Measurements from ENCODE around the gene ATP2C2.

Gene ATP2C2

DNA sequence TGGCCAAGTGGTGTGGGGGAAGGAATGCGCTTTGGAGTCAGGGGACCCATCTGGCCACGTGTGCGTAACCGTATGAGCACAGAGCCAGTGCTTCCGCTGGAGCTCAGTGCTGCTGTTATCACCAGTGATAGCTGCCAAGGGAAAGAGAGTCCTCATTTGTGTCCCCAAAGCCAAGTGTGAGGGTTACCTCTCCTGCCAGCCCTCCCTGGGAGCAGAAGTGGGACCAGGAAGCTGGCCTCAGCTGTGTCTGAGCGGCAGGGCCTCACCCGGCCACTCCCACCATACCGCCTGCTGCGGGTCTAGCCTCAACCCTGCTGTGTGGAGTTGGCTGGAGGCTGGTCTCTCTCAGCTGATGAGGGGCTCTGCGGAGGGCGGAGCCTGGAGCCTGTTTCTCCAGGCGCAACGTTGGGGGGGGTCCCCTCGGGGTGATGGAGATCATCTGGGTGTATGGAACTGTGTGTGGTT is 91.6 kb downstream of the ATP2C2 start:
- no peak for DNase-seq
- H3K27me3 Mint-ChIP-seq, result no peaks in the 10 kb centered on the region
- no peak overlapping the region for H3K27ac Mint-ChIP-seq
- H3K36me3 Mint-ChIP-seq, result peaks cover 18 to 24% of the 10 kb centered on the region in 2 donors
- H3K4me1 Mint-ChIP-seq, result no peaks in the 10 kb centered on the region
- no peak overlapping the region for H3K4me3 Mint-ChIP-seq
- no peaks in the 10 kb centered on the region for H3K9me3 Mint-ChIP-seq
- no peak for ATAC-seq (replicated peaks)

DNA sequence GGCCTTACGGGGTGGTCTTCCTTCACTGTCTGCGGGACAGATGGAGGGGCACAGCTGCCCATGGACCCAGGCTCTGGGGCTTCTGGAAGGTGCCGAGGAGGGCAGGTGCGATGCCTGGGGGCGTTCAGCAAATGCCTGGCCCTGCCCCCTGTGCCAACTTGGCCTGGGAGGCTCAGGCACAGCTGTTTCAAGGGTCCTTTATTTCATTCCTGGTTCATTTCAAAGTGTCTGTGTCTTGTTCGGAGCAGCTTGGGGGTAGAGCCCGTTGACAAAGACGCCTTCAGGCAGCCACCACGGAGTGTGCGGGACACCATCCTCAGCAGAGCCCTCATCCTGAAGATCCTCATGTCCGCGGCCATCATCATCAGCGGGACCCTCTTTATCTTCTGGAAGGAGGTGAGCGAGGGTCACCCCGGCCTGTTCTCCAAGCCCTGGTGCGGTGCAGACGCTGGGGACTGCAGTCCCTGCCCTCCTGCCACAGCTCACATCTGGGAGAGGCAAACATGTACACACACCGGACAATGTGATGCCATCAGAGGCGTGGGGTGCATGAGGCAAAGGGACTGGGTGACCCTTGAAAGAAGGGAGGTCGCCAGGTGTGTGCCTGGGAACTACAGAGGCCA is 92.2 kb downstream of the ATP2C2 start:
- H3K4me3 Mint-ChIP-seq, result no peak overlapping the region
- no peaks in the 10 kb centered on the region for H3K9me3 Mint-ChIP-seq
- no peak for DNase-seq
- H3K4me1 Mint-ChIP-seq, result no peaks in the 10 kb centered on the region
- H3K27ac Mint-ChIP-seq, result no peak overlapping the region
- no peaks in the 10 kb centered on the region for H3K27me3 Mint-ChIP-seq
- ATAC-seq (replicated peaks), result no peak
- peaks cover 21 to 26% of the 10 kb centered on the region in 2 donors for H3K36me3 Mint-ChIP-seq

DNA sequence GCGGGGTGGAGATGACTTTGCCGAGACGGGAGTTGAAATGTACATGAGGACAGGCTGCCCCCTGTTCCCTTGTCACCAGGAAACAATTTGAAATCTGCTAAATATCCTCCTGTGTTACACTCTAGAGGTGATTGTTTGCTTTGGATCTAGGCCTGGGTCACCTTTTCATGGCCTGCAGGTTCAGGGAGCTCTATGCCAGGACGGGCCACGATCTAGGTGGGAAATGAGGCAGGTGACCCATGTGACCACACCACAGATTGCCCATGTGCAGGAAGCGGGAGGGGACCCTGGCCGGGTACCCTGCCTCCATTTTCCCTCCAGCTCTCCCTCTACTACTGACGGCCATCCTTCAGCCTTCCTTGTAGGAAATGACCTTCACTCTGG is 92.7 kb downstream of the ATP2C2 start:
- Mint-ChIP-seq H3K9me3 (peaks cover 0 to 2% of the 10 kb centered on the region in 2 donors), H3K4me3 (no peak overlapping the region), H3K4me1 (no peaks in the 10 kb centered on the region), H3K27me3 (no peaks in the 10 kb centered on the region), H3K27ac (no peak overlapping the region), H3K36me3 (peaks cover 24 to 30% of the 10 kb centered on the region in 2 donors)
- ATAC-seq (replicated peaks) (no peak), DNase-seq (no peak)

DNA sequence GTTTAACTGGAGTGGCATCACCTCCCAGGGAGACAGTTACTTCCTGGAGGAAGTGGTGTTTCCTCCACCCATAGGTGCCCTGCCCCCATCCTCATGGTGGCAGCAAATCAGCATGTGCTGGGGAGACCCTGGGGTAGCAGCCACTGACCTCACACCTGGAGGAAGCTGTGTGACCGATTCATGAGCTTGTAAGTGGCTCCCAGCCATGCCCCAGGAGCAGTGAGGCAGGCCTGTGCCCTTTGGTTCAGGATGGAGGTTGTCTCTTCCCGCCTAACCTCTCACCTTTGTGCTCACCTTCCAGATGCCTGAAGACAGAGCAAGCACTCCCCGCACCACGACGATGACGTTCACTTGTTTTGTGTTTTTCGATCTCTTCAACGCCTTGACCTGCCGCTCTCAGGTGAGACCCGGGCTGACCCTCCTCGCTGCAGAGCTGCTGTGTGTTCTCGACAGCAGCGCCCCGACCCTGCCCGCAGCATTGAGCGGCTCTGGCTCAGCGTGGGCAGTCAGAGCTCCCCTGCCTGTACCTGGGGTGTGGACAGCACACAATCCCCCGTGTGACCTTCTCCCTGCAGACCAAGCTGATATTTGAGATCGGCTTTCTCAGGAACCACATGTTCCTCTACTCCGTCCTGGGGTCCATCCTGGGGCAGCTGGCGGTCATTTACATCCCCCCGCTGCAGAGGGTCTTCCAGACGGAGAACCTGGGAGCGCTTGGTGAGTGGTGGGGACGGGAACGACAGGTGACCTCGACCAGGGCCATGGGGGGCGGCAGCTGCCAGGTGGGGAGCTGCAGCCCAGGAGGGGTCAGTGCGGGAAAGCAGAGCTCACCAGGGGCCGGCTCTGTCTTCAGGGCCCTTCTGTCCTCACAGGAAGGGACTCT is 93.3 kb downstream of the ATP2C2 start:
- ATAC-seq (replicated peaks) (no peak), DNase-seq (no peak)
- H3K4me1 Mint-ChIP-seq, result no peaks in the 10 kb centered on the region
- H3K27ac Mint-ChIP-seq, result no peak overlapping the region
- H3K36me3 Mint-ChIP-seq, result peaks cover 29 to 36% of the 10 kb centered on the region in 2 donors
- H3K4me3 Mint-ChIP-seq, result no peak overlapping the region
- peaks cover 0 to 2% of the 10 kb centered on the region in 2 donors for H3K9me3 Mint-ChIP-seq
- H3K27me3 Mint-ChIP-seq, result no peaks in the 10 kb centered on the region

DNA sequence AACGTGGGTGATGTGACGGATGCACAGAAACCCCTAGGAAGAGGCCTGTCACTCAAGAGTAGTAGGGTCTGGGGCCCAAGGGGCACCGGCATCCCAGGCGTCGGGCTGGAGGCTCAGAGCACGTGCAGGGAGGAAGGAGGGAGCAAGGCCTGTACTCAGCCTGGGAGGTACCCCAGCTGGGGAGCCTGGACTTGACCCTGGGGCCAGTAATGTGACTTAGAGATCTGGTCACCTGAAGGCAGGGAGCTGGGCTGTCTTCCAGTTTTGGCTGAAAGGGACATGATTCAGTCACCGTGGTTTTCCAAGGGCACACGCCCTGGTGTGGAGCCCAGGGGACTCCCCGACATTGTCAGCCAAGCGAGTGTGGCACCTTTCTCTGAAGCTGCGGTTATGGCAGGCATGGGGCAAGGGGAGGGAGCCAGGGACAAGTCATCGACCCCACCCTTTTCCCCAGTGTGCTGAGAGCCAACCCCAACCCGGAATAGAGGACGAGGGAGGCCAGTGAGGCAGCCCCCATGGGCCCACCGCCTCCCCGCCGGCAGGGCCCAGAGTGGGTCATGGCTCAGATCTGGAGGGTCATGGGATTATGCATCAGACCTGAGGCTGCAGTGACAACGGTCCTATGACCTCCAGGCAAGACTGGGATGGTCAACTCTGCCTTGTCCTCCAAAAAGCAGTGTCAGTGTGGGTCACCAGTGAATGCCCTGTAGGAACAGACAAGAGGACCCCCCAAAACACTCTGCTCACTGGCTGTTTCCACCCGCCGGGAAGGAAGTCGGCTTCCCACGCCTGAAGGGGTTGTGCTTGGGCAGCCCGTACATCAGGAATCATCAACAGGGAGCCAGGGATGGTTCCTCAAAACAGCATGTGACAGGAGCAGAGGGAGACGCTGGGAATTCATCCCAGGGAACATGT is 94.2 kb downstream of the ATP2C2 start:
- DNase-seq (no peak), ATAC-seq (replicated peaks) (no peak)
- Mint-ChIP-seq H3K27me3 (no peaks in the 10 kb centered on the region), H3K27ac (no peak overlapping the region), H3K4me3 (no peak overlapping the region), H3K4me1 (no peaks in the 10 kb centered on the region), H3K9me3 (peaks cover 4 to 6% of the 10 kb centered on the region in 2 donors), H3K36me3 (peaks cover 36 to 45% of the 10 kb centered on the region in 2 donors)

DNA sequence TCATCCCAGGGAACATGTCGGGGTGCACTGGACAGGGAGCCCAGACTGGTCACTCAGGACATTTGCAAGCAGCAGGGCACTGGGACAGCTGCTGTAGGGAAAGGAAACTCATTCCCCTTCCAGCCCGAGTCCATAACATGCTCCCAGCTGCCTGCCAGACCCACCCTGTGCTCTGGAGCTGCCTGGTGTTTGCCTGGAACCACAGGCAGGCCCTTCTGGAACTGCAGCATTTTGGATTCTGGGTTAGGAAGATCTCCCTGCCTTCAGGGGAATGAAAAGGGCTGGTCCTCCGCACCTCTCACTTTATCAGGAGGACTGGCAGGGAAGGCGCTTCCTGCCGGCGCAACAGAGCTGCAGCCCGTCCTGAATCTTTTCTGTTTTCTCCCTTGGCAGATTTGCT is 94.9 kb downstream of the ATP2C2 start:
- H3K36me3 Mint-ChIP-seq, result peaks cover 43 to 52% of the 10 kb centered on the region in 2 donors
- H3K4me3 Mint-ChIP-seq, result no peak overlapping the region
- no peaks in the 10 kb centered on the region for H3K4me1 Mint-ChIP-seq
- no peak for DNase-seq
- no peak overlapping the region for H3K27ac Mint-ChIP-seq
- no peaks in the 10 kb centered on the region for H3K27me3 Mint-ChIP-seq
- ATAC-seq (replicated peaks), result no peak
- H3K9me3 Mint-ChIP-seq, result peaks cover 9 to 10% of the 10 kb centered on the region in 2 donors

DNA sequence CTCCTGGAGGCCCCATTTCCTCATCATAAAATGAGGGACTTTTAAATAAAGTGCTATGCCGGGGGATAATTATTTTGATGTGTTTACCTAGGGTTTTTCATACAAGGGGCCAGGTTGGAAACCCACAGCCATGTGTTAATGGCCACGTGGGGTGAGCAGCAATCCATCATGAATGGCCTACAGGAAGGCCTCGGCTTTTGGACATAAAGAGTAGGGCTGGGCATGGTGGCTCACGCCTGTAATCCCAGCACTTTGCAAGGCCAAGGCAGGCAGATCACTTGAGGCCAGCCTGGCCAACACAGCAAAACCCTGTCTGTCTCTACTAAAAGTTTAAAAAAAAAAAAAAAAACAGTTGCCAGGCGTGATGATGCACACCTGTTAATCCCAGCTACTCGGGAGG is 95.8 kb downstream of the ATP2C2 start:
- H3K27me3 Mint-ChIP-seq, result no peaks in the 10 kb centered on the region
- H3K4me1 Mint-ChIP-seq, result no peaks in the 10 kb centered on the region
- H3K4me3 Mint-ChIP-seq, result no peak overlapping the region
- DNase-seq (no peak), ATAC-seq (replicated peaks) (no peak)
- peaks cover 9 to 10% of the 10 kb centered on the region in 2 donors for H3K9me3 Mint-ChIP-seq
- H3K36me3 Mint-ChIP-seq, result peaks cover 43 to 53% of the 10 kb centered on the region in 2 donors
- no peak overlapping the region for H3K27ac Mint-ChIP-seq

DNA sequence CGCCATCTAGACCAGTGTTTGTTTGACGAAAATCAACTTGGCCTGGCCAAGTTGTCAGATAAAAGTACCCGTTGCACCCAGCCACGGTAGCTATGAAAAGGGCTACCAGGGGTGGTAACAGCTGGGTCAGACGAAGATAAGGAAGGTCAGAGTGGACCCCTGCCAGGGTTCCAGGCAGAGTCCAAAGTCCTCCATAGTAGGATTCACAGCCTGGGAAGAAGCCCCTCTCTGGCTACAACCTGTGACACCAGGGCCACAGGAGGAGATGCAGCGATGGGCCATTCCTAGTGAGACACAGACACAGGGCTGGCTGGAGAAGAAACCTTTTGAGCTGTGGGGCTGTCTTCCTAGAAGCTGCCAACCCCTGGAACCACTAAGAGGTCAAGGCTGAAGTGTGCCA is 96.8 kb downstream of the ATP2C2 start:
- Mint-ChIP-seq H3K27me3 (no peaks in the 10 kb centered on the region), H3K4me3 (no peak overlapping the region), H3K4me1 (no peaks in the 10 kb centered on the region), H3K9me3 (peaks cover 9 to 10% of the 10 kb centered on the region in 2 donors), H3K36me3 (peaks cover 39 to 51% of the 10 kb centered on the region in 2 donors), H3K27ac (no peak overlapping the region)
- ATAC-seq (replicated peaks) (no peak), DNase-seq (no peak)

DNA sequence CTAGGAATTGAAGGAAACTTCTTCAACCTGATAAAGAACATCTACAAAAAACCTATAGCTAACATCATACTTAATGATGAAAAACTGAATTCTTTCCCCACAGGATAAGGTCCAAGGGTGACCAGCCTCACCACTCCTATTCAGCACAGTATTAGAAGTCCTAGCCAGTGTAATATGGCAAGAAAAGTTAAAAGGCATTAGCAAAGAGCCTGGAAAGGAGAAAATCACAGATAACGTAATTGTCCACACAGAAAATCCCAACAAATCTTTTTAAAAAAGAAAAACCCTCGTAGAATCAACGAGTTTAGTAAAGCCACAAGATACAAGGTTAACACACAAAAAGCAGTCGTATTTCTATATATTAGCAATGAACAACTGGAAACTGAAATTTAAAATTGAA is 98.4 kb downstream of the ATP2C2 start:
- Mint-ChIP-seq H3K4me1 (no peaks in the 10 kb centered on the region), H3K4me3 (no peak overlapping the region), H3K9me3 (peaks cover 11 to 13% of the 10 kb centered on the region in 2 donors), H3K27me3 (no peaks in the 10 kb centered on the region), H3K27ac (no peak overlapping the region), H3K36me3 (peaks cover 37 to 53% of the 10 kb centered on the region in 2 donors)
- ATAC-seq (replicated peaks) (no peak), DNase-seq (no peak)

DNA sequence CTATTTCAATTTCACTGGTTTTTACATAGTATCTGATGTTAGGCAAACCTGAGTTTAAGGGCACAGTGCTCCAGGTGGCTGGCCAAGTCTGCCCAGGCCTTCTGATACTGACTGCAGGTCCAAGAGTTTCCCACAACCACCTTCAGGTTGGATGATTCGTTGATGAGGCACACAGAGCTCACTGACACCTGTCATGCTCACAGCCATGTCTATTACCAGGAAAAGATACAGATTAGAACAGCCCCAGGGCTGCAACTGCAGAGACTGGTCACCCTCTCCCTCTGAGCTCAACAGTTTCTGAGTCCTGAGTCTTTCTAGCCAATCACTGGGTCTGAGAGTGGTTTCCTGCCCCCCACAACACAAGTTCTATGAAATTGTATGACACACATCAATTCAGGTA is 98.9 kb downstream of the ATP2C2 start:
- DNase-seq (no peak), ATAC-seq (replicated peaks) (no peak)
- H3K4me3 Mint-ChIP-seq, result no peak overlapping the region
- peaks cover 17 to 18% of the 10 kb centered on the region in 2 donors for H3K9me3 Mint-ChIP-seq
- H3K4me1 Mint-ChIP-seq, result no peaks in the 10 kb centered on the region
- H3K27ac Mint-ChIP-seq, result no peak overlapping the region
- no peaks in the 10 kb centered on the region for H3K27me3 Mint-ChIP-seq
- peaks cover 39 to 56% of the 10 kb centered on the region in 2 donors for H3K36me3 Mint-ChIP-seq

DNA sequence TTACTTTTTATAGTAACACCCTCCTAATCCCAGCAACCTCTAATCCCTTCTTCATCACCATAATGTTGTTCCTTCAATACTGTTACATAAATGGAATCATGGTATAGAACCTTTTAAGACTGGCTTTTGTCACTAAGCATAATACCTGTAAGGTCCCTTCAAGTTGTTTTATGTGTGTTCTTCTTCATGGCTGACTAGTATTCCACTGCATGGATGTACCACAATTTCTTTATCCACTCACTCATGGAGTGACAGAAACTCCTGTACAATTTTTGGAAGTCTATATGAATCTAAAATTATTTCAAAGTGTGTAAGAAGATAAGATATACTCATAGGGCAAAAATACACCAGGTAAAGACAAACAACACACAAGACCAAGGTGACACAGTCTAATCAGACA is 99.4 kb downstream of the ATP2C2 start:
- DNase-seq (no peak), ATAC-seq (replicated peaks) (no peak)
- Mint-ChIP-seq H3K36me3 (peaks cover 40 to 57% of the 10 kb centered on the region in 2 donors), H3K27me3 (no peaks in the 10 kb centered on the region), H3K27ac (no peak overlapping the region), H3K4me3 (no peak overlapping the region), H3K4me1 (no peaks in the 10 kb centered on the region), H3K9me3 (peaks cover 18% of the 10 kb centered on the region in 2 donors)

DNA sequence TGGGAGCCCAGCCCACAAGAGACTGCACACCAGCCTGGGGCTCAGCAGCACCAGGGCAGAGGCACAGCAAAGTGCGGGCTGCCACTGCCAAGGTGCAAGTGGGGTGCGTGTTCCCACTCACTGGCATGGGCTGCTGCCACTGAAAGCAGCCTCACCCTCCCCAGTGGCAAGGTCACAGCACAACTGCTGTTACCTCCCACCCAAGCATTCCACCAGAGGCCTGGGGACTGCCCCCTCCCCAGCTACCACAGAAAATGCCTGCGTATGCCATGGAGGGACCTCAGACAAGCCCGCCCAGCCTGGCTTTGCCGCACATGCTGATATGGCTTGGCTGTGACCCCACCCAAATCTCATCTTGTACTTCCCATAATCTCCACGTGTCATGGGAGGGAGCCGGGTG is 103.0 kb downstream of the ATP2C2 start:
- Mint-ChIP-seq H3K4me3 (no peak overlapping the region), H3K27me3 (no peaks in the 10 kb centered on the region), H3K4me1 (no peaks in the 10 kb centered on the region), H3K9me3 (peaks cover 21 to 34% of the 10 kb centered on the region in 2 donors), H3K36me3 (peaks cover 49 to 66% of the 10 kb centered on the region in 2 donors), H3K27ac (no peak overlapping the region)
- ATAC-seq (replicated peaks) (no peak), DNase-seq (no peak)

DNA sequence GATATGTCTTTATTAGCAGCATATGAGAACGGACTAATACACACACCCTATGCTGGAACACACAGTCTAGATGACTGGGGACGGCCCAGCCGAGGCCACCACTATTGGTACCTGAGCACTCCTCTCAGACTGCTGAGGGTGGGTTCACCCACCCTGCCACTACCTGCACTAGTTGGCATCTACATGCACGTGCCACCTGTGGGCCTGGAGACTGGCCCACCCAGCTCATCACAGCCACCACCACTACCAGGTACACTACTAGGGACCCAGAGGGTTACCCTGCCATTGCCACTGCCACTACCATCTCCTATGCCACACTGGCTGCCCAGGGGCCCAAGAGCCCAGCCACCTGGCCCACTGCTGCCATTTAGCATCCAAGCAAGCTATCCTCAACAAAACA is 103.6 kb downstream of the ATP2C2 start:
- Mint-ChIP-seq H3K36me3 (peaks cover 48 to 63% of the 10 kb centered on the region in 2 donors), H3K9me3 (peaks cover 21 to 34% of the 10 kb centered on the region in 2 donors)

DNA sequence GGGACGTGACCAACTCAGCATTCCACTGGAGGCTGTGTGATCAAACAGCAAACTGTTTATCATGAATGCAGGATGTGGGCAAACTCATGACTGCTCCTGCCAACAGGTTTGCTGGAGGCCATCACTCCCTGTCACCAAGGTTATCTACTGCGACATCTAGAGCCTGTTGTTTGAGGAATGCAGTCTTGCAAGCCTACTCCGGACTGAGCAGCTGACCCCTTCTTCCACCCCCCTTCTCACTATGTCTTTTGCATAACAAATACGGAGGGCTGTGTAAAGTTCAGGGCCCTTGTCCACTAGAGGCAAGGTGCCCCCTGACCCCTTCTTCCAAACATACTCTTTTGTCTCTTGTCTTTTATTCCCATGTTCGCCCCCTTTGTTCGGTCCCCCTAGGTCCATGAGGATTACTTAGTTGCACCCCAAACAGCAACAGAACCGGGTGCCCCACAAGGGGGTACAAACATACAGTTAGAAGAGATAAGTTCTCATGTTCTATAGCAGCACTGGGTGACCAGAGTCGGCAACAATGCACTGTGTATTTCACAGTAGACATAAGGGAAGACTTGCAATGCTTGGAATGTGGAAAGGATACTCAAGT is 107.4 kb downstream of the ATP2C2 start:
- peaks cover 13 to 25% of the 10 kb centered on the region in 2 donors for H3K9me3 Mint-ChIP-seq
- H3K27me3 Mint-ChIP-seq, result no peaks in the 10 kb centered on the region
- ATAC-seq (replicated peaks) (no peak), DNase-seq (no peak)
- H3K4me3 Mint-ChIP-seq, result no peak overlapping the region
- peaks cover 41 to 59% of the 10 kb centered on the region in 2 donors for H3K36me3 Mint-ChIP-seq
- no peak overlapping the region for H3K27ac Mint-ChIP-seq
- peaks cover 4 to 9% of the 10 kb centered on the region in 2 donors for H3K4me1 Mint-ChIP-seq

More for the DNA sequence above, 103.6 kb downstream of the ATP2C2 start:
- no peaks in the 10 kb centered on the region for H3K4me1 Mint-ChIP-seq
- H3K27ac Mint-ChIP-seq, result no peak overlapping the region
- H3K4me3 Mint-ChIP-seq, result no peak overlapping the region
- DNase-seq (no peak), ATAC-seq (replicated peaks) (no peak)
- no peaks in the 10 kb centered on the region for H3K27me3 Mint-ChIP-seq

All from stimulated activated naive B cell treated with anti-CD40 and anti-IgM and Interleukin-4, amounts not matched to agents 10 μg/mL and 1 μg/mL and 100 μg/mL, for 72 hours (primary cell).